Common myeloid progenitor, CD34-positive (primary cell): ENCODE measurements around the gene MATN1.

Source experiments
- CTCF ChIA-PET: fragments of 350-600 bp; sonication (Branson Sonifier 250); formaldehyde crosslinking; loops from one replicate; lab custom pipeline; 2021; ENCODE audit warnings: antibody characterized with exemption; lab: Charles Lee
- POLR2A ChIA-PET: fragments of 350-600 bp; sonication (Branson Sonifier 250); formaldehyde crosslinking; loops from one replicate; lab custom pipeline; 2021; ENCODE audit warnings: antibody characterized with exemption; lab: Charles Lee
- DNase-seq, 3 donors: peaks; one replicate each; pipeline versions ENCODE4 v3.0.0 to v3.0.0-alpha.2; 2013
- H3K27ac ChIP-seq, 2 experiments: 1 replicate in 1 of 2; 2 replicates in 1 of 2; pipeline ENCODE4 v1.7.0; 2013; ENCODE audit warnings: inconsistent platforms in 2 of 2, low read length in 2 of 2, mild to moderate bottlenecking in 2 of 2, low read depth in 1 of 2, moderate library complexity in 1 of 2; ENCODE audit not compliant: severe bottlenecking in 2 of 2, insufficient read depth in 1 of 2, poor library complexity in 1 of 2
- H3K27me3 ChIP-seq, 5 experiments: replicated peaks in 2 of 5; 1 replicate in 3 of 5; 2 replicates in 2 of 5; pipeline versions ENCODE4 v1.6.1 to v1.7.0; 2013; ENCODE audit warnings: low read length in 4 of 5, mild to moderate bottlenecking in 2 of 5, moderate library complexity in 2 of 5, inconsistent platforms in 1 of 5; ENCODE audit not compliant: insufficient read depth in 5 of 5, control insufficient read depth in 4 of 5
- H3K36me3 ChIP-seq, 4 experiments: 1 replicate in 2 of 4; 2 replicates in 2 of 4; pipeline versions ENCODE4 v1.6.1 to v1.7.0; 2013; ENCODE audit warnings: low read length in 3 of 4, control low read depth in 1 of 4, mild to moderate bottlenecking in 1 of 4; ENCODE audit not compliant: control insufficient read depth in 4 of 4, insufficient read depth in 4 of 4
- H3K4me1 ChIP-seq, 4 experiments: 1 replicate in 3 of 4; 2 replicates in 1 of 4; pipeline versions ENCODE4 v1.6.1 to v1.7.1; 2013; ENCODE audit warnings: low read length in 3 of 4, mild to moderate bottlenecking in 3 of 4, control low read depth in 1 of 4, inconsistent platforms in 1 of 4, moderate library complexity in 1 of 4; ENCODE audit not compliant: control insufficient read depth in 4 of 4, insufficient read depth in 4 of 4; ENCODE audit errors: control extremely low read depth in 1 of 4
- H3K4me3 ChIP-seq, 7 experiments: 1 replicate in 4 of 7; 2 replicates in 3 of 7; pipeline versions ENCODE4 v1.5.1 to v1.7.0; 2013; ENCODE audit warnings: mild to moderate bottlenecking in 7 of 7, low read length in 6 of 7, moderate library complexity in 6 of 7, inconsistent platforms in 2 of 7, low read depth in 2 of 7, control low read depth in 1 of 7; ENCODE audit not compliant: insufficient read depth in 4 of 7, control insufficient read depth in 1 of 7; ENCODE audit errors: extremely low read depth in 1 of 7
- H3K9me3 ChIP-seq, 5 experiments: 1 replicate in 4 of 5; 2 replicates in 1 of 5; pipeline versions ENCODE4 v1.6.1 to v1.7.1; 2013; ENCODE audit warnings: low read length in 4 of 5, mild to moderate bottlenecking in 2 of 5, inconsistent platforms in 1 of 5, low read depth in 1 of 5, moderate library complexity in 1 of 5; ENCODE audit not compliant: control insufficient read depth in 4 of 5, insufficient read depth in 2 of 5; ENCODE audit errors: control extremely low read depth in 1 of 5
- WGBS: methylation state at CpG from one replicate; pipeline ENCODE4 v1.1.5; 2013; ENCODE audit not compliant: insufficient coverage; 5-methylcytosine and 5-hydroxymethylcytosine counted together

MATN1 gene

DNA sequence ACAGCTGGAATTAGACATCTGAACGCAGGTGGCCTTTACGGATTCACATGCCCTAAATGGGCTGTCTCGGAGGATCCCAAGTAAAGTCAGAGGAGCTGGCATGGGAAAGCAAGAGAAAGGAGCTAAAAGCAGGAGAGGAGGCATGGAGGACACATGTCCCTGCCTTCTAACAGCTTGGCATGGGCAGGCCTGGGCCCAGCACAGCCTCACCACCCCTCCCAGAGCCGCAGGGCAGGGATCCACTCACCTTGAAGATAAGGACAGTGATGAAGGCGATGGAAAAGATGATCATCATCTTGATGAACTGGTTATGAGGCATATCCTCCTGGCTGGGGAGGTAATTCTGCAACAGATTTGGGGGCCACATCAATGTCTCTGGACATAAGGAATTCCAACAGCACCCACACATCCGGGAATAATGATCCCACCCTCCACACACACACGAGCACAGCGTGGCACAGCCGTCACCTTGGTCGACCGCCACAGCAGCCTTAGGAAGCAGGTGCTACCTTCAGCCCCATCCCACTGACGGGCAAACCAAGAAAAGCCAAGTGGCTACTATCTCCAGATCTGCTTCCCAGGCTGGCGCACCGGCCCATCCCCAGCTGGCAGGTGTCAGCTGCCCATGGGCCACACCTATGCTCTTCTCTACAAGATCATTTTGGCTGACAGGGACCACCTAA is 14.1 kb upstream of the MATN1 start:
- no peaks in the 10 kb centered on the region for H3K27me3 ChIP-seq
- no peak overlapping the region for H3K27ac ChIP-seq
- WGBS = 100% methylated on average over 4 of the region's 14 CpGs
- no peak for DNase-seq
- POLR2A ChIA-PET = interaction anchor here (1.5 kb wide), 1 partner anchor 19 kb away, joined by 7 read pairs; no protein-coding TSS in a partner anchor
- H3K9me3 ChIP-seq = peaks cover 0 to 2% (median 0%) of the 10 kb centered on the region in 5 experiments
- no peak overlapping the region for H3K4me3 ChIP-seq
- peaks cover 46 to 93% (median 82%) of the 10 kb centered on the region in 4 experiments for H3K36me3 ChIP-seq
- CTCF ChIA-PET = interaction anchor here (1.0 to 5.5 kb wide), 6 partner anchors 10 to 41 kb away, joined by 4 to 39 read pairs (median 11); partner anchors contain the start of gene MATN1
- H3K4me1 ChIP-seq = peaks cover 5 to 43% (median 37%) of the 10 kb centered on the region in 4 experiments

DNA sequence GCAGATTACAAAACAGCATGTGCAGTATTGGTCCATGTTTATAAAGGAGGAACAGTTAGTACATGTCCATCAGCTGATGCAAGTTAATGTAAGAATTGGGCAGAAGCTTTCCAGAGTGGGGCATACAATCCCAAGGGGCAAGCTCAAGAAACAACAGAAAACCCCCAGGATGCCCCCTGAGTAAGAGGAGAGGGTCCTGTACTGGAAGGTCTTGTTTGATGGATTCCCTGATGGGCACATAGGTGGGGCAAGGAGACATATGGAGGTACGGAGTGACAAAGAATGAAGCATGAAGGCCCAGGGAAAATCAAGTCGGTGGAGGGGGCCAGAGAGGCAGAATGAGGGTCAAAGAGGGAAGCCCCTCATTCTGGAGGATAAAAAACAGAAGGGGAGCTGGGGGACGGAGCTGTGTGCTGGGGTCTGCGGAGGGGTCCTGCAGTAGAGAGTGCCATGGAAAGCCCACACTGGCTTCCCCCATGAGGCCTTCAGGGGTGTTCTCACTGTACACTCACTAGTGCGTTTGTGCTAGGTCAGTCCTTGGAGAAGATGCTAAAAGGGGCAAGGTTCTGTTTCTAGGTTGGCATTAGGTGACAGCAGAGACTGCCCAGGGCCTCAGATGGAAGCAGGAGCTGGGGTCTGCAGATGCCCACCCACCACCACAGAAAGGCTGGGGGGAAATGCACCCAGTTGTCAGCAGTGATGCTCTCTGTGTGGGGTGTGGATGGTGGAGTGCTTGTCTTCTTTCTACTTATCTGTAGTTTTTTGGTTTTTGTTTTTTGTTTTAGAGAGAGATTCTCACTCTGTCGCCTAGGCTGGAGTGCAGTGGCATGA is 12.5 kb upstream of the MATN1 start:
- no peak for DNase-seq
- no peaks in the 10 kb centered on the region for H3K27me3 ChIP-seq
- POLR2A ChIA-PET = interaction anchor here (1.2 to 1.5 kb wide), 3 partner anchors 19 to 21 kb away, joined by 3 to 7 read pairs (median 4); no protein-coding TSS in a partner anchor
- no peak overlapping the region for H3K27ac ChIP-seq
- H3K4me1 ChIP-seq = peaks cover 0 to 30% (median 21%) of the 10 kb centered on the region in 4 experiments
- CTCF ChIA-PET = interaction anchor here (0.9 to 5.5 kb wide), 10 partner anchors 15 to 65 kb away, joined by 3 to 39 read pairs (median 4); no protein-coding TSS in a partner anchor
- peaks cover 0 to 2% (median 0%) of the 10 kb centered on the region in 5 experiments for H3K9me3 ChIP-seq
- WGBS = 97% methylated on average over 6 of the region's 6 CpGs
- peaks cover 46 to 80% (median 75%) of the 10 kb centered on the region in 4 experiments for H3K36me3 ChIP-seq
- H3K4me3 ChIP-seq = no peak overlapping the region

DNA sequence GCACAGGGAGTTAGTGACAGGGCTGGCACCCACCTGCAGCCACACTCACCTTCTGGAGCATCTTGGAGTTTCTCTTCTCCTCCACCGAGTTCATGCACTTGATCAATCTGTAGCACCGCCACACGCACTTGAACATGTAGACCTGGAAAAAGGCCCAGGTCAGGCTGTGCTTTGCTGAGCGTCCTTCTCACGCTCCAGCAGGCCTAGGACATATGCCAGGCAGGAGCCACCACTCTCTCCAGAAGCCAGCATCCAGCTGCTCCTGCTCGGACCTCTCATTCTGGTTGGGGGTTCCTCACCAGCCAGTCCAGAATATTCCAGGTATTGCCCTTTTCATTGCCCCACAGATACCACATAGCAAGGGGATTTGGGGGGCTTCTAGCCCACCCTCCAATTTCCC is 11.7 kb upstream of the MATN1 start:
- Histone ChIP-seq H3K36me3 (peaks cover 46 to 79% (median 75%) of the 10 kb centered on the region in 4 experiments), H3K27ac (no peak overlapping the region), H3K4me3 (no peak overlapping the region), H3K4me1 (peaks cover 0 to 31% (median 19%) of the 10 kb centered on the region in 4 experiments), H3K9me3 (peaks cover 0 to 2% (median 0%) of the 10 kb centered on the region in 5 experiments), H3K27me3 (no peaks in the 10 kb centered on the region)
- ChIA-PET CTCF (interaction anchor here (1.2 to 5.5 kb wide), 5 partner anchors 15 to 48 kb away, joined by 3 to 39 read pairs (median 5); no protein-coding TSS in a partner anchor), POLR2A (interaction anchor here (1.2 to 1.4 kb wide), 2 partner anchors 20 to 21 kb away, joined by 3 to 4 read pairs; no protein-coding TSS in a partner anchor)
- DNase-seq = no peak
- WGBS = 100% methylated on average over 5 of the region's 6 CpGs

DNA sequence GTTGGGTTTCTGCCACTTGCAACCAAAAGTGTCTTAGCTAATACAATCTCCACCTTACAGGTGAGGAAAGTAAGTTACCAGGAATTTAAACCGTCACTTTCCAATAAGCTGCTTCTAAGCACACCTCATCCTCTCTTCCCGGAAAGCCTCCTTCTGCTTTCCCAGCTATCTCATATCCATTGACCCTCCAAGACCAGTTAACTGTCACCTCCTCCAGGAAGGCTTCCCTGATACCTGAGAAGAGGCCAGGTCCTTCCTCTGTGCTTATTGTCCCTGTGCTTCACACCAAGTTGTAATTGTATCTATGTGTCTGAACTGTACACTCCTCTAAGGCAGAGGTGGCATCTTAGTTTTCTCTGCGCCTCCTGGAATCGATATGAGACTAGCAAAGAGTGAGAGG is 11.2 kb upstream of the MATN1 start:
- Histone ChIP-seq H3K9me3 (peaks cover 0 to 2% (median 0%) of the 10 kb centered on the region in 5 experiments), H3K27me3 (no peaks in the 10 kb centered on the region), H3K36me3 (peaks cover 41 to 74% (median 70%) of the 10 kb centered on the region in 4 experiments), H3K27ac (no peak overlapping the region), H3K4me1 (peaks cover 0 to 28% (median 14%) of the 10 kb centered on the region in 4 experiments), H3K4me3 (no peak overlapping the region)
- CTCF ChIA-PET = interaction anchor here (1.0 to 5.5 kb wide), 3 partner anchors 15 to 49 kb away, joined by 3 to 39 read pairs (median 5); no protein-coding TSS in a partner anchor
- no peak for DNase-seq
- WGBS = 95% methylated on average over 2 of the region's 4 CpGs
- POLR2A ChIA-PET = interaction anchor here (2.7 kb wide), 1 partner anchor 23 kb away, joined by 25 read pairs; the partner anchor contains the start of gene LAPTM5

DNA sequence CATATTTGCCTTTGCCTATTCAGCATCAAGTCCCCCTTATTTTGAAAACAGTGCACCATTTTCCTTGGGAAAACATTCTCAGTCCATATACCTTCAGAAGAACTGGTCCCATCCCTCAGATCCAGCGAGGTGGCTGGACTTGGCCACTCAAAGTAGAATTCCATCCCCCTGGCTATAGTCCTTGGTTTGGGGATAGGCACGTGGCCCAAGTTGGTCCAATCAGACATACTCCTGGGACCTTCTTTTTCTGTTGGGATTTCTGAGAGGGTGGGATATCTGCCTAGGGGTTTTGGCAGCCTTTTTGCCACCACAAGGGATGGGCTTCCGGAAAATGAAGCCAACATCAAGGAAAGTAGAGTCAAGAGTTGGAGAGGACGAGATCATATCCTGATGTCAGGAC is 10.7 kb upstream of the MATN1 start:
- Histone ChIP-seq H3K4me3 (no peak overlapping the region), H3K9me3 (peaks cover 0 to 2% (median 0%) of the 10 kb centered on the region in 5 experiments), H3K27ac (no peak overlapping the region), H3K36me3 (peaks cover 36 to 69% (median 66%) of the 10 kb centered on the region in 4 experiments), H3K27me3 (no peaks in the 10 kb centered on the region), H3K4me1 (peaks cover 0 to 23% (median 11%) of the 10 kb centered on the region in 4 experiments)
- no peak for DNase-seq
- WGBS = 94% methylated on average over 4 of the region's 4 CpGs
- POLR2A ChIA-PET = interaction anchor here (2.7 kb wide), 1 partner anchor 23 kb away, joined by 25 read pairs; the partner anchor contains the start of gene LAPTM5
- CTCF ChIA-PET = interaction anchor here (1.0 to 5.5 kb wide), 2 partner anchors 15 to 45 kb away, joined by 3 to 39 read pairs; no protein-coding TSS in a partner anchor

DNA sequence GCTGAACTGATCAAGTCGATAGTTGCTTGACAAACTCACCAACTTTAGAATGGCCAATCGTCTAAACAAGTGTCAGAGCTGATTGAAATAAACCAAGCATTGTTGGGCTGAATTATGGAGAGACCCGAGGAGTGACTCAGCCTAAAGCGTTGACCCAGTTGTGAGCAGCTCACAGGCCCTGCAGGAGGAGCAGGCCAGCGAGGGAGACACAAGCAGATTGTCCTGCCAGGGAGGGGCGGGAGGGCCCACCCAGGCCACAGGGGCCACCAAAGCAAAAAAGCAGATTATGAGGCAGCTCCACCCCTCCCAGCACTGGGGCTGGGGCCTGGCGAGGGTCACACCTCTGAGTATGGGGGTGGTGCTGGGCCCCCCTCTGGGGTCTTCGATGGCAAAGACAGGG is 10.1 kb upstream of the MATN1 start:
- no peak for DNase-seq
- 94% methylated on average over 5 of the region's 8 CpGs for WGBS
- Histone ChIP-seq H3K27ac (no peak overlapping the region), H3K27me3 (no peaks in the 10 kb centered on the region), H3K36me3 (peaks cover 33 to 63% (median 60%) of the 10 kb centered on the region in 4 experiments), H3K4me3 (no peak overlapping the region), H3K4me1 (peaks cover 0 to 17% (median 7%) of the 10 kb centered on the region in 4 experiments), H3K9me3 (peaks cover 0 to 2% (median 0%) of the 10 kb centered on the region in 5 experiments)
- POLR2A ChIA-PET = interaction anchor here (0.5 to 2.7 kb wide), 5 partner anchors 9 to 46 kb away, joined by 3 to 27 read pairs (median 12); partner anchors contain the start of gene LAPTM5
- CTCF ChIA-PET = interaction anchor here (0.8 to 7.6 kb wide), 6 partner anchors 8 to 44 kb away, joined by 3 to 82 read pairs (median 5); partner anchors contain the start of genes LAPTM5 and MATN1
